Activated gamma-delta T cell treated with anti-CD3 and anti-CD28 coated beads, Interleukin-2, amount 50 U/mL, for 16 hours (primary cell): ENCODE results near the gene SPANXB1.
"Not testable (repeated sequence)": the region's sequence is repeated elsewhere in the genome, so short reads cannot be mapped to it uniquely, and the experiment has no call there.

ENCODE experiments used
- DNase-seq: peaks from one replicate; pipeline ENCODE4 v3.0.0-alpha.2; 2020; ENCODE audit warnings: low read depth

SPANXB1 gene

GRCh38 chrX:141002568-141002967 is at the start of gene SPANXB1:
SPANXB1 (plus strand) TSS chrX:141002594; CDS start chrX:141002694, 100 bp downstream.
- not testable (repeated sequence) for DNase-seq

- DNase-seq: no peak
These were observed 35.4 kb upstream of the SPANXB1 start for GRCh38 chrX:140967036-140967435.

GRCh38 chrX:140971099-140971795 is 31.1 kb upstream of the SPANXB1 start:
- DNase-seq: no peak

- DNase-seq: no peak
These were observed 26.9 kb upstream of the SPANXB1 start for GRCh38 chrX:140975472-140975871.

GRCh38 chrX:140980271-140980670 is 22.1 kb upstream of the SPANXB1 start:
- DNase-seq: no peak

GRCh38 chrX:140983730-140984129 is 18.7 kb upstream of the SPANXB1 start:
- DNase-seq: no peak

- DNase-seq: not testable (repeated sequence)
These were observed 2.8 kb downstream of the SPANXB1 start for GRCh38 chrX:141005243-141005642.

- DNase-seq: not testable (repeated sequence)
These were observed 41.9 kb downstream of the SPANXB1 start for GRCh38 chrX:141044246-141044645.

GRCh38 chrX:141049878-141050277 is 47.5 kb downstream of the SPANXB1 start:
- not testable (repeated sequence) for DNase-seq

GRCh38 chrX:141052098-141052497 is 49.7 kb downstream of the SPANXB1 start:
- not testable (repeated sequence) for DNase-seq
